ENCODE measurements around the gene CDC37L1.
"Not testable (repeated sequence)": the region's sequence is repeated elsewhere in the genome, so short reads cannot be mapped to it uniquely, and the experiment has no call there.

Gene CDC37L1

DNA sequence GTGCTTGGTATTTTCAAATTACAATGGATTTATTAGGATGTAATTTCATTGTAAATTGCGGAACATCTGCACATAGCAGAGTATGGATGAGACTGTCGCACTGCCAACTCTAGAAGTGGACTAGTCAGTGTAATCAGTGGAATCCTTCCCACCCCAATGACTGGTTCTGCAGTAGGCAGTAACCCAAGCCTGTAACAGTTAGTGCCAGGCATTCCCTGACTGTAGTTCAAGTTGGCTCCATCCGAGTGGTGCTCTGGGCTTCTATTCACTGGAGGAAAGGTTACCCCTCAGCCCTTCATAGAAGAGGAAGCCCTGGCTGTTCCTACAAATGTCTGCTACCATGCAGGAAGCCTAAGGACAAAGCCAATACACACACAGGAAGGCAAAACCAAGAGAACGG lies 38.4 kb downstream of the CDC37L1 start:
- no peak for DNase-seq

DNA sequence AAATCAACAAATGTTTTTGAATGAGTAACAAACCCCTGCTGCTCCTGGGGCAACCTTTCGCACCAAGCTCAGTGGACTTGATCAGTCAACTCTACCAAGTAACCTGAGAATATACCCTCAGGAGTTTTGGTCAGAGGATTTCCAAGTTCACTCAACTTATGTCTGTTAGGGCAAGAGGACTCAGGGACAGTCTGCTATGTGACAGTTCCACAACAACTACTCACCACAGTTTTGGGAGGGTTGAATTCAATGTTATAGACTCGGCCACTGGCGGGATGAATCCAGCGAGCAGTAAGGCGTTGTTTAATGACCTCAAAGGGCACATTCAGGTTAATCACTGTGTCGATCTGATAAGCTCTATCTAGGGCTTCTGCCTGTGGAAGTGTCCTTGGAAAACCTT lies 39.5 kb downstream of the CDC37L1 start:
- no peak for DNase-seq

DNA sequence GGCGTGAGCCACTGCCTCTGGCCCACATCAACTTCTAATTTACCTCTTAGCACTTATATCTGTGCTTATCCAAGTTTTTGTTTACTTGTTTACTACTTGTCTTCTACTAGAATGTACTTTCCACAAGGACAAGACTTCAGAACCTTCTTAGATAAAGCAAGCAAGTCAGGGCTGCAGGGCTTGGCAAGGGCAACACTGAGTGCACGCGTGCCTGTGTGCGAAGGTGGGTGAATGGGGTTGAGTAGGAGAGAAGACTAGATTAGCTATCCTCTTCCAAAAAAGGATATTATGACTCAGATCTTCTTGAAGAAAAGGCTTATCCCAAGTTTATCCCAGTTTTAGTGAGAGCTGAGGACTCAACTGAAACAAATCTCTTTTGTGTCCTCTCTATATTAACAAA lies 42.4 kb downstream of the CDC37L1 start:
- no peak for DNase-seq

DNA sequence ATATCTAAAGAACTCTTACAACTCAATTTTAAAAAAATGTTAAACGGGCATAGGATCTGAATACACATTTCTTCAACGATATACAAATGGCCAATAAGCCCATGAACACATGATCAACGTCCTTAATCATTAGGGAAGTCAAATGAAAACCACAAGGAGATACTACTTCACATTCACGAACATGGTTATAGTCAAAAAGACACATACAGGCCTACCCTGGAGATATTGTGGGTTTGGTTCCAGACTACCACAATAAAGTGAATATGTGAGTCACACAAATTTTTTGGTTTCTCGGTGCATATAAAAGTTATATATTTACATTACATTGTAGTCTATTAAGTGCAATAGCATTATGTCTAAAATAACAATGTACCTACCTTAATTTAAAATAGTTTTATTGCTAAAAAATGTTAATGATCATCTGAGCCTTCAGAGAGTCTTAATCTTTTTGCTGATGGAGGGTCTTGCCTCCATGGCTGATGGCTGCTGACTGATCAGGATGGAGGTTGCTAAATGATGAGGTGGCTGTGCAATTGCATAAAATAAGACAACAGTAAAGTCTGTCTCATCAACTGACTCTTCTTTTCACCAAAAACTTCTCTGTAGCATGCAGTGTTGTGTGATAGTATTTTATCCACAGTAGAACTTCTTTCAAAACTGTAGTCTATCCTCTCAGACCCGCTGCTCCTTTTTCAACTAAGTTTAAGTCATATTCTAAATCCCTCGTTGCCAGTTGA lies 46.5 kb downstream of the CDC37L1 start:
- DNase-seq = no peak

DNA sequence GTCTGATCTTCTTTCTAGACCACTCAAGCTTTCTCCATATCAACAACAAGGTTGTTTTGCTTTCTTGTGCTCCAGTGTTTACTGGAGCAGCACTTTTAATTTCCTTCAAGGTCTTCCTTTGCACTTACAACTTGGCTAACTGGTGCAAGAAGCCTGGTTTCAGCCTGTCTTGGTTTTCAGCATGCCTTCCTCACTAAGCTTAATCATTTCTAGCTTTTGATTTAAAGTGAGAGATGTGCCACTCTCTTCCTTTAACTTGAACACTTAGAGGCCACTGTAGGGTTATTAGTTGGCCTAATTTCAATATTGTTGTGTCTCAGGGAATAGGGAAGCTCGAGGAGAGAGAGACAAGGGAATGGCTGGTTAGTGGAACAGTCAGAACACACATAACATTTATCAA lies 48.2 kb downstream of the CDC37L1 start:
- DNase-seq = no peak

DNA sequence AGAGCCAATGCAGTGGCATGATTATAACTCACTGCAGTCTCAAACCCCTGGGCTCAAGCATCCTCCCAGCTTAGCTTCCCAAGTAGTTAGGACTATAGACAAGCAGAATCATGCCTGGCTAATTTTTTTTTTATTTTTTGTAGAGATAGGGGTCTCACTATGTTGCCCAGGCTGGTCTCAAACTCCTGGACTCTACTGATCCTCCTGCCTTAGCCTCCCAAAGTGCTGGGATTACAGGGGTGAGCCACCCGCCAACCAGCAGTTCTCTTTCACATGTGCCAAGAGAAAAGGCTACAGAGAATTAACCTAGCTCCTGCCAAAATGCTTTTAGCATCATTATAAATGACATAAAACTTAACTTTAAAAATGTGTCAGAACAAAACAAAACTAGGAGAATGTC lies 53.5 kb downstream of the CDC37L1 start:
- DNase-seq = no peak

DNA sequence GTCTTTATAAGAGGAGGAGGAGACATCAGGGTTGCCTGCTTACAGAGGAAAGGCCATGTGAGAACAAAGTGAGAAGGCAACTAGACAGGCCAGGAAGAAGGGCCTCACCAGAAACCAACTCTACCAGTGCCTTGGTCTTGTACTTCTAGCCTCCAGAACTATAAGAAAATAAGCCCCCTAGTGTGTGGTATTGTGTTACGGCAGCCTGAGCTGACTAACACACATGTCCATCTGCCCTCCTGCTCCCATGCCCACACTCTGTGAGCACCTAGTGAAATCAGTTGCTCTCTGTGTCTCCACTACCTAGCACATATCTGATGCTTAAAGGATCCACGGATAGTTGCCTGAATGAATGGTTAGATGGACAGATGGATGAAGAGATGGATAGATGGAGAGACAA lies 54.8 kb downstream of the CDC37L1 start:
- no peak for DNase-seq

DNA sequence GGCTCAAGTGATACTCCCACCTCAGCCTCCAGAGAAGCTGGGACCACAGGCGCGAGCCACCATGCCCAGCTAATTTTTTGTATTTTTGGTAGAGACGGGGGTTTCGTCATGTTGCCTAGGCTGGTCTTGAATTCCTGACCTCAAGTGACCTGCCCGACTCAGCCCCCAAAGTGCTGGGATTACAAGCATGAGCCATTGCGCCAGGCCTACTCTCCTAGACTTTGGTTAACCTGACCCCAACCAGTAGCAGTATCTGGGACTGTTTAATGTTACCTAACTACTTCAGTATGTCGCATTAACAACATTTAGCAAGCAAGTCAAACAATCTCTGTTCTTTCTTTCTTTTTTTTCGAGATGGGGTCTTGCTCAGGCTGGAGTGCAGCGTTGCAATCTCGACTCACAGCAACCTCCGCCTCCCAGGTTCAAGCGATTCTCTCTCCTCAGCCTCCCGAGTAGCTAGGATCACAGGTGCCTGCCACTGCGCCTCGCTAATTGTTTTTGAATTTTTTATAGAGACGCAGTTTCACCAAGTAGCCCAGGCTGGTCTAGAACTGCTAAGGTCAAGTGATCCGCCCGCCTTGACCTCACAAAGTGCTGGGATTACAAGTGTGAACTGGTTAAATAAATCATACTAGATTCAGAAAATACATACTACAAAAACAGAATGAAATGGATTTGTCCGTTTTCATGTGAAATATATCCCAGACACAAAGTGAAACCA lies 59.7 kb downstream of the CDC37L1 start:
- no peak for DNase-seq

DNA sequence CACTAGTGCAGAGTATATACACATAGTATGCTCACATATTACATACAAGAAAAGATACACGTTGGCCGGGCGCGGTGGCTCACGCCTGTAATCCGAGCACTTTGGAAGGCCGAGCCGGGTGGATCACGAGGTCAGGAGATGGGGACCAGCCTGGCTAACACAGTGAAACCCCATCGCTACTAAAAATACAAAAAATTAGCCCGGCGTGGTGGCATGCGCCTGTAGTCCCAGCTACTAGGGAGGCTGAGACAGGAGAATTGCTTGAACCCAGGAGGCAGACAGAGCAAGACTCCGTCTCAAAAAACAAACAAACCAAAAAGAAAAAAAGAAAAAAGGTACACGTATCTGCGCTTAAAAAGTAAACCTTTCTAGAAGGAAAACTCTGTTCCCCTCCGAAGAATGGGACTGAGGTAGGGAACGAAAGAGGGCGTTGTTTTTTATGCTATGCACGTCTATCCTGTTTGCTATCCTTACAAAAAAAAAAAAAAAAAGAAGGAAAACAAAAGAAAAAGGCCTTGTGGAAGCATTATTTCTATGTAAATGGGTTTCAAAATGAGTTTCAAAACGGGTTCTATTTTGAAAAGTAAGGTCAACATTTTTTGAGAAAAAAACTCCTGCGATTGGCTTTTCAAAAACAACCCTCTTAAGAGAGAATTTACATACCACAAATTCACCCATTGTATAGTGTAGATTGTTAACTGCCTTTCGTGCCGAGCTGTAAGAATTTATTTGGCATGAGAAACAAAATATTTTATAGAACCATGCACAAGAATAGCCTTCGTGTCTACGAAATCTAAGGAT lies 60.4 kb downstream of the CDC37L1 start:
- no peak for DNase-seq

DNA sequence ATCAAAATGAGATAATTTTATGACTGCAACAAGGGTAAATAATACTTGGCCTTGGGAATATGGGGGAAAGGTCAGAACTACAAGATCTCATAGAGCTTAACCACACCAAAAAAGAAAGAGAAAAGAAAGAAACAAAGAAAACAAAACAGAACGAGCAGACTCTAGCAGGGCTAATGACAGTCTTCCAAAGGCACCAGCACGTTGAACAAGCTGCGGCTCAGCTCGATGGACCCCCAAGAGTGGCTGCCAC lies 60.9 kb downstream of the CDC37L1 start:
- no peak for DNase-seq

DNA sequence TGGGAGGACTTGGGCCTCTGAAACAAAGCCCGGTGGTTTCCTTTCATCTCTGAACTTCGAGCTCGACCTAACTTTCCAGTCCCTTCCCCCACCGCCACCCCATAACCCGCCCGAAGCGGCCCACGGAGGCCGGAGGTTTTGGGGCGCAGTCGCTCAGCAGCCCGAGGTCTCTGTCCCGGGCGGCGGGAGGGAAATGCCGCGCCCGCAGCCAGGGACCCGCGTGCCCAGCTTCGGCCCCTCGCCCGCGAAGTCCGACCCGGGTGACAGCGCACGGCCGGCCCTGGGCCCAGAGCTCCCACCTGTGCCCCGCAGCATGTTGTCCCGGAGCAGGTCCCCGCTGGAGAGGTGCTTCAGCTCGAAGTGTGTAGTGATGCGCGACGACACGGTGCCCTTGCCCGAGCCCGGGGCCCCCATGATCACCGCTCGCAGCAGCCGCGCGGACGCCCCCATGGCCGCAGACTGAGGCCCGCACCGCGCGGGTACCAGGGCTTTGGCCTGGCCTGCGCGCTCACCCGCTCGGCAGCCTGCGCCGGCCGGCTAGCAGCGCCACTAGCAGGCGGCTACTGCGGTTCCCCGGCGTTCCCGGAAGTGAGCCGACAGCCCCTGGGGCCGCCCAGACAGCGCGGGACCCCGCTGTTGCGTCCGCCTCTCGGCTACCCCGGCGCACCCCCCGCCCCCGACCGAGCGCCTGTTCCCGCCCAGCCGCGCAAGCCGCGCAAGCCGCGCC lies 61.4 kb downstream of the CDC37L1 start, which contains the start of gene AK3:
AK3 (minus strand) TSS at position 565 of the 727 bp plus-strand sequence; CDS start at position 450, 115 bp downstream.
- DNase-seq = no peak

DNA sequence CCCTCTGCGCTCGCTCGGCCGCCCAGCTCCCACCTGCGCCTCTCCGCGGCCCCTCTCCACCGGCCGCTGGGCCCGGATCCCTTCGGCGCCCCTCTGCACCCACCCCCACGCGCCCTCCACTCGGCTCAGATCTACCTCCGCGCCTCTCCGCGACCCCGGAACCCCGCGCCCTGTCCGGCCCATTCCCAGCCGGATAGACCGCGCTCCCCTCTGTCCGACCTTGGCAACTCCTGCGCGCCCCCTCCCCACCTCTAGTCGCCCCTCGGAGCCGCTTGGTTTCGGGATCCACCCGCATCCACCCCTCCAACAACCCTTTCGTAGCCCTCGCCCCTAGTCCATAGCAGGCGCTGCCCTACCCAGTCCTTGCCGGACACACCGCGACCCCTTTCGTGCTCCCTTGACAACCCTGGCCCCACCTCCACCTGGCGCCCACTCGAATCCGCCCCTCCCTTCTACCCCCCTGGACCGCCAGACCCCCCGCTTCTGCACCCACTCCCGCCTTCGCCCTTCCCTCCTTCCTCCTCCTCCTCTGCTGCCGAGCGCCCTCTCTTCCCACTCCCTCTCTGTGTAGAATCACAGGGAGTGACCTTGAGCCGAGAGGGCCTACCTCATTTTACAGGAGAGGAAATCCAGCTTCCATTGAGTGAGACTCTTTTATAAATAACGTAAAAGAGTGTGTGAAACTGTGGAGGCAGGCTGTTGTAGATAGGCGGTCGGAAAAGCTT lies 62.2 kb downstream of the CDC37L1 start:
- DNase-seq = no peak

DNA sequence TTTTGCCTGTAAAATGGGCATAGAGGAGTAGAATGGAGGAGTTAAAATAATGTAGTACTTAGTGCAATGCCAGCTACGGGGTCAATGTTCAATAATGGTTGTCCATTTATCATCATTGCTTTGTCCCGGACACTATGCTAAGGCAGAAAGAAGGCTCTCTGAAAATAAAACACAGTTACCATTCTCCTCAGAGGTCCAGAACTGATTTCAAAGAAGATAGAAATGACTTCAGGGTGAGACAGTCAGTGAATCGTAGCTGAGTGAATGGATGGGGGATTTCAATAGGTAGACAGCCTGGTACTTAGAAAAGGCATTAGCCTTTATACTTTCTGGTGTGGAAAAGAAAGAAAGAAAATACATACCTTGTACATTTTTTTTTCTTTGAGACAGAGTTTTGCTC lies 62.9 kb downstream of the CDC37L1 start:
- DNase-seq = no peak

DNA sequence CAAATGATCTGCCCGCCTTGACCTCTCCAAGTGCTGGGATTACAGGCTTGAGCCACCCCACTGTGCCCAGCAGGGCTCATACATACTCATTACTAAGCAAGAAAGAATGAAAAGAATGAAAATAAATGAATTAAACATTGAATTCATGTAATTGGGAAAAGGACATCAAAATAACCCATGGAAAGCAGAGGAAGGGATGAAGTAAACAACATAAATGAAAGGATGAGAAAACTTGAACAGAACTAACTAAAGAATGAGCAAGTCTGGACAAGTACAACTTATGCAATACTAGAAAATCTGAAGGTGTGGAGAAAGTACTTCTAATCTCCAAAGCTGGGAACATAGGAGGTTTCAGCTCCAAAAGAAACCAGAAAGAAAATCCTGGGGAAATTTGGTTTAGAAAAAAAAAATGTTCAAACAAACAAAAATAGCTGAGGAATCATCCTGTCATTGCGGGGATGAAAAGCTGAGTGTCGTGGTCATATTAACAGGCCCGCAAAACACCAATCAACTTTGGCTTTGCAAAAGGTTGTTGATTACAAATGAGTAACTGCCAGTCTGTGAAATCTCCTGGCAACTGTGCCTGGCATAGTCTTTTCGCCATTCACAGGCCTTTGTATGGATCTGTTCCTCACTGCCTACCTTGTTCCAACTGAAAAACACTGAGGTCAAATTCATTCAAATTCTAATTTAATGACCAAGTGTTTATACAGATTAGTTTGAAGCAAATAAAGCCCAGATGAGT lies 63.9 kb downstream of the CDC37L1 start:
- no peak for DNase-seq

DNA sequence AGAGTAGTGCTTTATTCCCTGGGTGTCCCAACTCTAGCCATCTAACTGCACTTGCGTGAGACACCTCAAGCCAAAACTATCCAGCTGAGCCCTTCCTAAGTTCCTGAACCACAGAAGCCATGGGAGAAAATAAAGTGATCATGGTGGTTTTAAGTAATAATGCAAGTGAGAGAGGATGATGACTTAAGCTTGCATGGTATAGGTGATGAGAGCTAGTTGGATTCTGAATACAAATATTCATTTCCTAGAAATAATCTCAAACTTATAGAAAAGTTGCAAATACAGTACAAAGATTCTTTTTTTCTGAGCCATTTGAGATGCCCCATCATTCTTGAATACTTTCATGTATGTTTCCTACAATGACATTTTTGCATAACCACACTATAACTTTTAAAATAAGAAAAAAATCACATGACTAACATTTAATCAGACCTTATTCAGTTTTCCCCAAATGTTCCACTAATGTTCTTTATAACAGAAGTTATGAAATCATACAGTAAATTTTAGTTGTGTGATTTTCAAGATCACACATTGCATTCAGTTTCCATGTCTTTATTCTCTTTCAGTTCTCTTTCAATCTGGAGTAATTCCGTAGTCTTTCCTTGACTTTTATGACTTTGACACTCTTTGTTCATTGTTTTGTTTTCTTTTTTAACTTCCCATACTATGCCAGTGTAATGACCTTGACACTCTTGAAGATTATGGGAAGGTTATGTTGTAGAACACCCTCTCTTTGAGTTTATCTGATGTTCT lies 67.1 kb downstream of the CDC37L1 start:
- DNase-seq = no peak

DNA sequence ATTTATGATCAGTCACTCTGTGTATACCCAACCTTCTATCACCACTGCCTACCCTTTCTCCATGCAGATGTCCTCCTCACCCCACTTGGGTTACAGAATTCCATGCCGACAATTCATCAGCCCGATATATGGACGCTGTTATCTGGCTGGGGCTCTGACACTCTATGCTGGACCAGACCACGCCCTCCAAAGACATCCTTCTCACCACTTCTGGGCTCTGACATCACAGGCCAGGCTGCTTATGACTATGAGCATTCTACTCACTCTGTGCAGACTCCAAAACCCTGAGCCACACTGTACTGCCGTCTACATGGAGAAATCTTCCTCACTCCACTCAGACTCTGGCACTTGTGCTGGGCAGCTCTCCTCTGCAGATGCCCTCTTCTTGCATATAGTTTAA lies 69.2 kb downstream of the CDC37L1 start:
- no peak for DNase-seq

DNA sequence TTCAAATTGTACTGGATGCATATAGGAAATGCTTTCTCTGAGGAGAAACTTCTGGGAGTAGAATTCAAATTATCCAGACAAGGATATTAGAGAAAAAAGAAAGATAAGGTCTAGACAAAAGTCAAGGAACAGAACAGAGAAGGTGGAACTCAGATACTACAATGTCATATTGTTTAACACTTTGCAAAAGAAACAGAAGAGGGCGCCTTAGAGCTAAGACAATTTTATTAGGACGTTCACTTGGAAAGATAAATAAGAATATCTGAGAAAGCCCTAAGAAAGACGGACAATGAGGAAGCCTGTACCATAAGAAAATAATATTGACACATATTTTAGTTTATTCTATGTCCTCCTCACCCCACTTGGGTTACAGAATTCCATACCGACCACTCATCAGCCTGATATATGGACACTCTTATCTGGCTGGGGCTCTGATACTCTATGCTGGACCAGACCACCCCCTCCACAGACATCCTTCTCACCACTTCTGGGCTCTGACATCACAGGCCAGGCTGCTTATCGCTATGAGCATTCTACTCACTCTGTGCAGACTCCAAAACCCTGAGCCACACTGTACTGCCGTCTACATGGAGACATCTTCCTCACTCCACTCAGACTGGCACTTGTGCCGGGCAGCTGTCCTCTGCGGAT lies 70.8 kb downstream of the CDC37L1 start:
- no peak for DNase-seq

DNA sequence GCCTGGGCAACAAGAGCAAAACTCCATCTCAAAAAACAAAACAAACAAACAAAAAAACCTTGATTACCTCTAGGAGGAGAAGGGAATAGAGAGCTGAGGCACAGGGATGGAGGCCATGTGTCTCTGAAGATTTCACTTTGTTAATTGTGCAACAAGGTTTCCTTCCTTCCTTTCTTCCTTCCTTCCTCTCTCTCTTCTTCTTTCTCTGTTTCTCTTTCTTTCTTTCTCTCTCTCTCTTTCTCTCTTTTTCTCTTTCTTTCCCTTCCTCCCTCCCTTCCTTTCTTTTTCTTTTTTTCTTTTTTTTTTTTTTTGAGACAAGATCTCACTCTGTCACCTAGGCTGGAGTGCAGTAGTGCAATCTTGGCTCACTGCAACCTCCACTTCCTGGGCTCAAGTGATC lies 75.2 kb downstream of the CDC37L1 start:
- DNase-seq = not testable (repeated sequence)

DNA sequence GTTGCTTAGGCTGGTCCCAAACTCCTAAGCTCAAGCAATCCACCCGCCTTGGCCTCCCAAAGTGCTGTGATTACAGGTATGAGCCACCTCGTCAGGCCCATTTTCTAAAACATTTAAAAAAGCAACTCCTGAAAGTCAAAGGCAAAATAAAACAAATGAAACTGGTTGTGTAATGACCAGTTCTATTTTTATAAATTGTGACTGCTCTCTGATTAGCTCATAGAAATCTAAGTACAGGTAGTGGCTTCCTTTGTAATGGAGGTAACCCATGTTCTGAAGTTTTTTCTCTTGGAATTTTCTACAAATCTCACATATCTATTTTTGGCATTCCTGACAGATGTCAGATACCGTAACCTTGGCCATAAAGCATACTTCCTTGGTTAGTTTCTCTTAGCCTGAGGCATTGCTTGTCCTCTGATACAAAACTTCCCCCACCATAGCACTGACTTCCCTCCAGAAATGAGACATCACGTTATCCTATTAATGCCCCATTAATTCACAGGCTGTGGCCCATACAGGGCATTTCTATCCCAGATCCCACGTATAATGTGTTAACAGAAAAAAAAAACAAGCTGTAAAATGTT lies 75.7 kb downstream of the CDC37L1 start:
- no peak for DNase-seq

DNA sequence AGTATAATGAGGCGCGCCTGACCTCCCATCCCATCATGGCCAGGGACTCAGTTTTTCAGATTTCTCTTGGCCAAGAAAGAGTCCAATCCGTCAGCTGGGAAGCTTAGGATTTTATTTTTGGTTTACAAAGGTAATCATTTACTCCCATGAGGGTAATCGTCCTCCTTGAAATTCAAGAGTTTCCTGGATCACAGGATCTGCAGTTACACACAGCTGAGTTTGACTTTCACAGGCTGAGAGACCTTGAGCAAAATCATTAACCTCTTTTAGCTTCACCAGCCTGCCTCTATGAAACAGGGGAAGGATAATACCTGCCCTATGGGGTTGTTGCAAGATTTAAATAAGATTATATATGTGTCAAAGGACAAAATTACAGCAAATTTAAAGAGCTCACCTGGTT lies 77.1 kb downstream of the CDC37L1 start:
- no peak for DNase-seq

Measured in NCI-H187 treated with DMSO at 0.1 percent for 48 hours (cell line).